ENCODE measurements around the gene MTAP. TPM values are rescaled to one million over a fixed set of nuclear protein-coding genes. Genes with fewer than 3 reads are reported as not detected.

Gene MTAP
- total RNA-seq, 1 experiment from 2014 or later = 84.3 TPM

DNA sequence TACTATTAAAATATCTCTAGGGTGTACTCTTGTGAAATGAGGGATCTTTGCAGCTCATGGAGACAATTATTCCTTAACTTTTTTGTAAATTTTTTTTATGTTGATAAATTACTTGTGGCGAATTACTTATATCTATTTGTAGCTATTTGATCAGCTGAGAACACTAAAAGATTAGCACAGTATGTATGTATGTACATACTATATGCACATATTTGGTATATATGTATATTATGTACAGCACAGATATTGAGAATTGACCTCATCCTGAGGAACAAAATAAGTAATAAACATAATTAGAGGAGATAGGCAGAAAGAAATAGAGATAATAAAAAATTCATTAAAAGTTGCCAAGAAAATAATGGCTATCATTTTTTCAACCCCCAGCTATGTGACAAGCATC is 180.0 kb downstream of the MTAP start:
- H3K9me3 Mint-ChIP-seq = no peaks in the 10 kb centered on the region
- H3K27me3 Mint-ChIP-seq (ENCODE audit: low read depth) = peaks cover 98% of the 10 kb centered on the region
- DNase-seq (ENCODE audit: low spot score) (no peak), ATAC-seq (no peak)
- no peaks in the 10 kb centered on the region for H3K4me1 Mint-ChIP-seq
- ChIA-PET POLR2A (no interaction called here), CTCF (interaction anchor here (1.5 kb wide), 1 partner anchor 13 kb away, joined by 3 read pairs; no protein-coding TSS in a partner anchor)
- TF ChIP-seq, protein P1, sequence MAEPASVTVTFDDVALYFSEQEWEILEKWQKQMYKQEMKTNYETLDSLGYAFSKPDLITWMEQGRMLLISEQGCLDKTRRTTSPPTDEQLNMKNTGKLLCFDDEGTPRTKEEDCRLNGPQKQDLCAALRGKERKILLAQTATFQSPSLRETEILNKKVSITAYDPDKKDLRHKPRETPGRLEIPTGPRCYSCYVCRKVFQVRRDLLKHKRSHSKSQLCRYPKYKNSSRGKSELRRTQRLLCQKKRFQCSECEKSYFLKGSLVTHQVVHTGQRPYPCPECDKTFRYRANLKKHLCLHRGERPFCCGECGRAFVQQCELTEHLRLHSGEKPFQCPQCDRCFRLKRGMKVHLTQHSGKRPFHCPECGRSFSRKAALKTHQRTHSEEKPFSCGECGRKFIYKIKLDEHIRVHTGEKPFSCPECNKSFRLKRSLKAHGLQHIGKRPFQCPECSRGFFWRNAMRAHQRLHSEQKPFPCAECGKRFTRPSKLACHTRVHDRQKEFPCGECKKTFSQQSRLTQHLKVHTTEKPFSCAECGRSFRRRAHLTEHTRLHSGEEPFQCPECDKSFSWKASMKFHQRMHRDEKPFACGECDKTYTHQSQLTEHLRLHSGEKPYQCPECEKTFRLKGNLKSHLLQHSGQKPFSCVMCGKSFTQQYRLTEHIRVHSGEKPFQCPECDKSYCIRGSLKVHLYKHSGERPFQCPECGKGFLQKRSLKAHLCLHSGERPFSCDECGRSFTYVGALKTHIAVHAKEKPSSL (CRISPR knock-in tag; conservative IDR thresholded peaks at IDR 0.05) = no peak
- no peak for TF ChIP-seq ZNF671 (CRISPR knock-in tag; IDR thresholded peaks at IDR 0.05)
- TF ChIP-seq RELA (CRISPR knock-in tag; IDR thresholded peaks at IDR 0.05; ENCODE audit: borderline replicate concordance) = no peak
- no peak for TF ChIP-seq SP1 (CRISPR knock-in tag; conservative IDR thresholded peaks at IDR 0.05)
- TF ChIP-seq, protein P2, sequence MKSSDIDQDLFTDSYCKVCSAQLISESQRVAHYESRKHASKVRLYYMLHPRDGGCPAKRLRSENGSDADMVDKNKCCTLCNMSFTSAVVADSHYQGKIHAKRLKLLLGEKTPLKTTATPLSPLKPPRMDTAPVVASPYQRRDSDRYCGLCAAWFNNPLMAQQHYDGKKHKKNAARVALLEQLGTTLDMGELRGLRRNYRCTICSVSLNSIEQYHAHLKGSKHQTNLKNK (CRISPR knock-in tag; IDR thresholded peaks at IDR 0.05) = no peak
- TF ChIP-seq HMGA2 (CRISPR knock-in tag; IDR thresholded peaks at IDR 0.05) = no peak
- no peak for TF ChIP-seq PRRX2 (CRISPR knock-in tag; IDR thresholded peaks at IDR 0.05)
- no peak for TF ChIP-seq ELF4 (CRISPR knock-in tag; IDR thresholded peaks at IDR 0.05; ENCODE audit: low read depth)
- TF ChIP-seq NFATC4 (CRISPR knock-in tag; IDR thresholded peaks at IDR 0.05) = no peak
- TF ChIP-seq TCF7 (CRISPR knock-in tag; IDR thresholded peaks at IDR 0.05; ENCODE audit: low read depth) = no peak
- TF ChIP-seq ZNF512 (CRISPR knock-in tag; IDR thresholded peaks at IDR 0.05; ENCODE audit: borderline replicate concordance) = no peak
- no peak for TF ChIP-seq TEAD4 (CRISPR knock-in tag; IDR thresholded peaks at IDR 0.05)
- no peak for TF ChIP-seq GABPB1 (CRISPR knock-in tag; IDR thresholded peaks at IDR 0.05)
- no peak for TF ChIP-seq NR2C2 (CRISPR knock-in tag; IDR thresholded peaks at IDR 0.05)
- no peak for TF ChIP-seq ZSCAN18 (CRISPR knock-in tag; IDR thresholded peaks at IDR 0.05)
- TF ChIP-seq, protein P3, sequence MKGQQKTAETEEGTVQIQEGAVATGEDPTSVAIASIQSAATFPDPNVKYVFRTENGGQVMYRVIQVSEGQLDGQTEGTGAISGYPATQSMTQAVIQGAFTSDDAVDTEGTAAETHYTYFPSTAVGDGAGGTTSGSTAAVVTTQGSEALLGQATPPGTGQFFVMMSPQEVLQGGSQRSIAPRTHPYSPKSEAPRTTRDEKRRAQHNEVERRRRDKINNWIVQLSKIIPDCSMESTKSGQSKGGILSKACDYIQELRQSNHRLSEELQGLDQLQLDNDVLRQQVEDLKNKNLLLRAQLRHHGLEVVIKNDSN (CRISPR knock-in tag; IDR thresholded peaks at IDR 0.05) = no peak
- TF ChIP-seq IRF2 (CRISPR knock-in tag; IDR thresholded peaks at IDR 0.05; ENCODE audit: borderline replicate concordance, low read depth) = no peak
- TF ChIP-seq ZNF396 (CRISPR knock-in tag; IDR thresholded peaks at IDR 0.05; ENCODE audit: borderline replicate concordance) = no peak
- H3K36me3 Mint-ChIP-seq = no peaks in the 10 kb centered on the region
- no peak overlapping the region for H3K4me3 Mint-ChIP-seq
- no peak overlapping the region for H3K27ac Mint-ChIP-seq

DNA sequence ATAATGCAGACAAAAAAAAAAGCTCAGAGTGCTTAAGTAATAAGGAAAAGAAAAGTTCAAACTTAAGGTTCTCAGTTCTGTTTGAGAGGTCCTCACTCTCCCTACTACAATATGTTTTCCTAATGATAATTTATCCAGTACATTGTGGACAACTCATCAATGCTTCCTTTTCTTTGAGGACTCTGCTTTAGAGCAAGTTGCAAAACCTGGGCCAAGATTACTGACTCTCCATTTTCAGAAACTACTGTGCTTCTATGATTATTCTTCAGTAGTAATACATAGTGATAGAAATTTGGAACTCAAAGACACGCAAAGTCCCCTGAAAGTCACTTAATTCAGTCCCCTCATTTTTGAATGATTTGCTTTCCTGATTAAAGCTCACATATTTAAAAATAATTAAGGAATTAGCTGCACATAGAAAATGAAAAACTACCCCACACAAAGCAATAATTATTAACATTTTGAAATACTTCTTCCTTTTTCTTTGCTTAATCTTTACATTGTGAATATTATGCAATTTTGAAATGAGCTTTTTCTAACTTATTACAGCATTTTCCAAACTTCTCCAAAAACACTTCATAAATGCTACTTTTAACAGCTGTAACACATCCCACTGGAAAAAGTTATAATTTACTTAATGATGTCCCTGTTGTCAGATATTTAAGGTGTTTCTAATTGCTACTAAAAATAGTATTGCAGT is 180.6 kb downstream of the MTAP start:
- Mint-ChIP-seq H3K27ac (no peak overlapping the region), H3K4me1 (no peaks in the 10 kb centered on the region), H3K9me3 (no peaks in the 10 kb centered on the region), H3K27me3 (ENCODE audit: low read depth) (peaks cover 98% of the 10 kb centered on the region), H3K4me3 (no peak overlapping the region), H3K36me3 (no peaks in the 10 kb centered on the region)
- ATAC-seq (no peak), DNase-seq (ENCODE audit: low spot score) (no peak)
- ChIA-PET CTCF (interaction anchor here (1.4 to 1.5 kb wide), 2 partner anchors 14 to 25 kb away, joined by 3 to 5 read pairs; no protein-coding TSS in a partner anchor), POLR2A (no interaction called here)
- TF ChIP-seq ZNF219 (CRISPR knock-in tag; IDR thresholded peaks at IDR 0.05; ENCODE audit: borderline replicate concordance) (no peak), PREB (CRISPR knock-in tag; IDR thresholded peaks at IDR 0.05; ENCODE audit: borderline replicate concordance) (no peak), ZNF396 (CRISPR knock-in tag; IDR thresholded peaks at IDR 0.05; ENCODE audit: borderline replicate concordance) (no peak), ETV6 (CRISPR knock-in tag; IDR thresholded peaks at IDR 0.05) (no peak), AFF4 (CRISPR knock-in tag; IDR thresholded peaks at IDR 0.05; ENCODE audit: borderline replicate concordance) (no peak), FOXJ3 (CRISPR knock-in tag; IDR thresholded peaks at IDR 0.05; ENCODE audit: borderline replicate concordance) (no peak)
